Stimulated activated CD8-positive, alpha-beta memory T cell treated with anti-CD3 and anti-CD28 coated beads, Interleukin-4, amount 100 ng/mL, for 4 hours (primary cell): ENCODE results near the gene KCNS1.
"Not testable (repeated sequence)": the region's sequence is repeated elsewhere in the genome, so short reads cannot be mapped to it uniquely, and the experiment has no call there.

ENCODE experiments used
- DNase-seq, 2 donors: peaks; one replicate each; pipeline ENCODE4 v3.0.0-alpha.2; 2020; ENCODE audit warnings: low read depth in 2 of 2, low spot score in 1 of 2

Gene KCNS1, protein sequence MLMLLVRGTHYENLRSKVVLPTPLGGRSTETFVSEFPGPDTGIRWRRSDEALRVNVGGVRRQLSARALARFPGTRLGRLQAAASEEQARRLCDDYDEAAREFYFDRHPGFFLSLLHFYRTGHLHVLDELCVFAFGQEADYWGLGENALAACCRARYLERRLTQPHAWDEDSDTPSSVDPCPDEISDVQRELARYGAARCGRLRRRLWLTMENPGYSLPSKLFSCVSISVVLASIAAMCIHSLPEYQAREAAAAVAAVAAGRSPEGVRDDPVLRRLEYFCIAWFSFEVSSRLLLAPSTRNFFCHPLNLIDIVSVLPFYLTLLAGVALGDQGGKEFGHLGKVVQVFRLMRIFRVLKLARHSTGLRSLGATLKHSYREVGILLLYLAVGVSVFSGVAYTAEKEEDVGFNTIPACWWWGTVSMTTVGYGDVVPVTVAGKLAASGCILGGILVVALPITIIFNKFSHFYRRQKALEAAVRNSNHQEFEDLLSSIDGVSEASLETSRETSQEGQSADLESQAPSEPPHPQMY

DNA sequence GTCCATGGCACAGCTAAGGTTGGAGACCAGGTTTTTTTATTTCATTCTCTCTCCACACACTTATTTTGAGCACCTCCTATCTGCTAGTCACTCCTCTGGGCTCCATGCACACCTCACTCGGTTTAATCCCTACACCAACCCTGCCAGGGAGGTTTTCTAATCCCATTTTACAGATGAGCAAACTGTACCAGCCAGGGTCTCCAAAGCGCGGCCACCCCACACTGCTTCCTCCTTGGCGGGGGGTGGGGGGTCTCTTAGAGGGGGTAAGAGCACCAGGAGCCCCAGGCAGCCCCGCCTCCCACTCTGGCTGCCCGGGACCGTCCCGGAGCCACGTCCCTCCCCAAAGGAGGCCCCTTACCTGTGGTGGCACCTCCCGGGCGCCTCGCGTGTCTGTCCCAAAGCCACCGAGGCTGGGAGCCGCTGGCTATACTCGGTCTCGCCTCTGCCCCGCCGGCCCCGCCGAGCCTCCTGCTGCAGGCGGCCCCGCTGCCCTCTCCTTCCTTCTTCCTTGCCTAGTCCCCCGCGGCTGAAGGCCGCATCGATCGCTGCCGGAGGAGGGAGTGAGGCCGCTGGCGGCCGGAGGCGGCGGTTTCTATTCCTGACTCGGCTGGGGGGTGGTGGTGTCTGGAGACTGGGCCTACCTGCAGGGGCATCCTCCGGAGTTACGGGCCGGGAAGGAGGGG, at the start of gene KCNS1:
KCNS1 (minus strand) TSS at position 565 of the 683 bp plus-strand sequence. CDS start 1,891 bp downstream, outside the sequence.
- no peak for DNase-seq

DNA sequence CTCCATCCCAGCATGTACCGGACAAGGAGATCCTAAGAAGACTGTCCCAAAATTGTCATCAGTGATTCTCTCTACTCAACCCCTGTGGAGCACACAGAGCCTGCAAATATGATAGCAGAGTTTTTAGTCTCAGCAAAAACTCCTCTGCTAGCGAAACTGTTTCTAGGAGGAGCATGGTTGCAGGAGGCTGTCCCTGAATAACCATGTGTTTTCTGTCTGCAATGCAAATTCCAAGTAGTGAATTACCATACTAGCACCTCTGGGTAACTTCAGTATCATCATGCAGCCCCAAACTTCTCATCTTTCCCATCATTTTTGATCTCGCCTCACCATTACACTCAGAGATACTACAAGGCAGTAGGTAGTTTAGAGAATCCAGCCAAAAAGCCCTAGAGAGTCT, 48.1 kb upstream of the KCNS1 start:
- DNase-seq, result no peak

DNA sequence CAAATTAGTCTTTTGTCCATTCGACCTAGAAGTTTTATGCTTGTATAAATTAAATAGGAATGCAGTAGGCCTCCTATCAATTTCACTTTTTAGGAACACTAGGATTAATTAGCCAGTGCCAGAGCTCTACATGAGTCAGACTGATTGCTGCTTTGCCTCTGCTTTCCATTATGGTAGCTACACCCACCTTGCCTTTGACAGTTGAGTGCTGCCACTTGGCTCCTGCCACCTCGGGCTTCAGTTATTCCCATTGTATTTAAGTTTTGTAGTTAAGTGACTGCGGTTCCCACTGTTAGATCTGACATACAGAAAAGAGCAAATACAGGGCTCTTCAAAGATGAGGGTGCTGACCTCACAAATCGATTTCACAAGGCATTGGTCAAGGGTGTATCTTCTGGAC, 39.9 kb upstream of the KCNS1 start:
- no peak for DNase-seq

DNA sequence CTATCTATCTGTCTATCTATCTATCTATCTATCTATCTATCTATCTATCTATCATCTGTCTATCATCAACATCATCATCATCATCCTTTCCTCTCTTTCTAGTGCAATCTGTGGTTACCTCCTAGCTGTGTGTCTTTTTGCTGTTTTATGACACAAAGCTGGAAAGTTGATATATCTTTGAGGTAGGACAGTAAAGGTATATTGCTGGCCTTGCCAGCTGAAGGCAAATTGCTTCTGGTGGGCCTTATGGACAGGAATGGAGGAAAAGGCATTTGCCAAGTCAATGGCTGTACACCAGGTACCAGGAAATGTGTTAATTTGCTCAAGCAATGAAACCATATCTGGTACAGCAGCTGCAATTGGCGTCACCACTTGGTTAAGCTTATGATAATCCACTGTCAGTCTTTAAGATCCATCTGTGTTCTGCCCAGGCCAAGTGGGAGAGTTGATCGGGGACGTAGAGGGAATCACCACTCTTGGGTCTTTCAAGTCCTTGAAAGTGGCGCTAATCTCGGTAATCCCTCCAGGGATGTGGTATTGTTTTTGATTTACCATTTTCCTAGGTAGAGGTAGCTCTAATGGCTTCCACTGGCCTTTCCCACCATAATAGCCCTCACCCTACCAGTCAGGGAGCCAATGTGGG, 38.9 kb upstream of the KCNS1 start:
- not testable (repeated sequence) for DNase-seq

DNA sequence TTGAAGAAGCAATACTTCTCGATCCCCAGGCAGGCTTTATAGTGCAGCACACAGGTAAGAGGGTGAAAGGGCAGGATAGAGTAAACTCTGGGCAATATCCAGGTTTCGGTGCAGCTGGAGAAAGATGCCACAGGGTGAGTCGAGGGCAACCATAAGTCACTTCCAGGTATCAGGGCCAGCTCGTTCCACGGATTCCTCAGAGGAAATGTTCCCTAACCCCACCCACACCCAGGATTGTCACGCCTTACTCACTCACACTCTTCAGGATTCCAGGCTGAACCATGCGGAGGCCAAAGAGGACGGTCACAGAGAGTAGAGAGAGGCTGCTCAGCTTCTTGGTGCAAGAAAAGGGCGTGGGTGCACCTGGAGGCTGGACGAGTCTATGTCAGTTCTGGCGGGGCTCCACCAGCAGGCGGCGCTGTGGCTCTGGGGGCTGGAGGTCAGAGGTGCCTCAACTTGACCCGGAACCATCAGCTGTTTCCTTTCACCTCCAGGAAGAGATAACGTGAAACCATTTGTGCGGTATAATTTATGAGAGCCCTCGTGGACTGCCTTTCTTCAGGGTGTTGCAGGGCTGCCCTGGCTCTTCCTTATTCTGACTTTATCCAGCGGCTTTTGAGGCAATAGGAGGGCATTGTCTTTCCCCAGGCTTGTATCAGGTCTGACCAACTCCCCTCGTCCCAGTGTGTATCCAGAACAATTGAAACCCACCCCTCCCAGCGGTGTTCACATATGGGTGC, 37.8 kb upstream of the KCNS1 start:
- no peak for DNase-seq

DNA sequence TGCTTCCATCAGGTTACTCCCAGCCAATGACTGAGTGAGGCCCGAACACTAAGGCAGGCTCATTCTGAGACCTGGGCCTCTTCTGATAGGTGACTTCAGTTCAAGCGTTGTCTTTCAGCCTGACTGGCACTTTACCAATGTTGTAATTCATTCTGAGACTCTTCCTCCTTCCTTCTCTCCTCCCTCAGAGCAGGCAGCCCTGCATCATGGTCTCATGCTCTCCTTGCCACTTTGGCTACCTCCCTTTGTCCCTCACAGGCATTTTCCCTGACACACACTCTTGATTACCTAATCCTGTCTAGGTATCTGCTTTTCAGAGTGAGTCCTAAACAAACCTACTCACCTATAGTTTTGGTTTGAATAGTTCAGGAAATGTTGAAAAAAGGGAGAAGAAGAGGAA, 36.0 kb upstream of the KCNS1 start:
- DNase-seq, result no peak

DNA sequence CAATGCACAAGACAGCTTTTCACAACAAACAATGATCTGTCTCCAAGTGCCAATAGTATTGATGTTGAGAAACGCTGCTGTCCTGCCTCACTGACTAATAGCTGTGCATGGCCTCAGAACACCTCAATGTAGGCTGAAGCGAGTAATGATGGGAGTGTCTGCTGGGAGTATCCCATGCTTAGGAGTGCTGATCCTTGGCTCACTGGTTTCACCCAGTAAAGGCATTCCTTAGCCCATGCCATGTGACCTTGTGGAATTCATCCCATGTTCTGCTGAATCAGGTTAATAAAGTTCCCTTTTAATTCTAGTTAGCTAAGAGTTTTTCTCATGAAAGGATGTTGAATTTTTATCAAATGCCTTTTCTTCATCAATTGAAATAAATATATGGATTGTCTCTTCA, 27.2 kb upstream of the KCNS1 start:
- DNase-seq, result no peak

DNA sequence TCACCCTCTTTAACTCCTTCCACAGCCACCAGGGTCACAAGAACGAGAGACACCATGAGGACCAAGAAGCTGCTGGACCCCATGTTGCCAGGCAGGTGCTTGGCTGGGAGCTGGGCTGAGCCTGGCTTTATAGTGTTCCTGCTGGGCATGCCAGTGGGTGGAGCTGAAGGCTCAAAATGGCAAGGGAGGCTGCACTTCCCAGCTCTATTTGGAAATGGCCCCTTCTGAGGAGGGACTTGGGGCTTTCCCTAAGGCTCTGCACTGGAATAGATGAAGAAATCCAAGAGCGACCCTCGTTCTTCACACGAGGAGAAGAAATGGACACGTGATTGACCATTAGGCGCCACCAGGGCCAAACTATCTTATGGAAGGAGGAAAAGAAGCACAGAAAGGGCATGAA, 23.4 kb upstream of the KCNS1 start, which contains the start of gene WFDC12:
WFDC12 (minus strand) TSS at position 101 of the 400 bp plus-strand sequence; CDS start at position 83, 18 bp downstream.
- no peak for DNase-seq

DNA sequence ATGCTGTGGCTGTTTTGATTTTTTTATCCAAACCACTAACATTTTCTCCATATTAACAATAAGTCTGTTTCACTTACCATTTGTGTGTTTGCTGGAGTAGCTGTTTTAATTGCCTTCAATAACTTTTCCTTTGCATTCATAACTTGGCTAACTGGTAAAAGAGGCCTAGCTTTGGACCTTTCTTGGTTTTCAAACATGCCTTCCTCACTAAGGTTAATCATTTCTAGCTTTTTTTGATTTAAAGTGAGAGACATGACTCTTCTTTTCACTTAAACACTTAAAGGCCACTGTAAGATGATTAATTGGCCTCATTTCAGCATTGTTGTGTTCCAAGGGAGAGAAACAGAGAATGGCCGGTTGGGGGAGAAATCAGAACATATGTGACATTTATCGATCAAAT, 20.5 kb upstream of the KCNS1 start:
- DNase-seq, result no peak

DNA sequence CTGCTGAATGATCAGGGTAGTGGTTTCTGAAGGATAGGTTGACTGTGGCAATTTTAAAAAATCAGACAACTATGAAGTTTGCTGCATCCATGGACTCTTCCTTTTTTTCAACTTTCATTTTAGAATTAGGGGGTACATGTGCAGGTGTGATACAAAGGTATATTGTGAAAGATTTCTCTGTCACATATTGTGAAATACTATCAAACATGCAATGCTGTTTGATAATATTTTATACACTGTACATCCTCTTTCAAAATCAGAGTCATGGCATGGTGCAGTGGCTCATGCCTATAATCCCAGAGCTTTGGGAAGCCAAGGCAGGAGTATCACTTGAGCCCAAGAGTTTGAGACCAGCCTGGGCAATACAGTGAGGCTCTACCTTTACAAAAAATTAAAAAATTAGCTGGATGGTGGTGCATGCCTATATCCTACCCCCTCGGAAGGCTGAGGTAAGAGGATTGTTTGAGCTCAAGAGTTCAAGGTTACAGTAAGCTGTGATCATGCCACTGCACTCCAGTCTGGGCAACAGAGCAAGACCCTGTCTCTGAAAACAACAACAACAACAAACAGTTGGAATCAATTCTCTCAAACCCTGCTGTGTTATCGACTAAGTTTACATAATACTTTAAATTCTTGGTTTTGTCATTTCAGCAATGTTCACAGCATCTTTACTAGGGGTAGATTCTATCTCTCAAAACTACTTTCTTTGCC, 18.8 kb upstream of the KCNS1 start:
- DNase-seq, result no peak

DNA sequence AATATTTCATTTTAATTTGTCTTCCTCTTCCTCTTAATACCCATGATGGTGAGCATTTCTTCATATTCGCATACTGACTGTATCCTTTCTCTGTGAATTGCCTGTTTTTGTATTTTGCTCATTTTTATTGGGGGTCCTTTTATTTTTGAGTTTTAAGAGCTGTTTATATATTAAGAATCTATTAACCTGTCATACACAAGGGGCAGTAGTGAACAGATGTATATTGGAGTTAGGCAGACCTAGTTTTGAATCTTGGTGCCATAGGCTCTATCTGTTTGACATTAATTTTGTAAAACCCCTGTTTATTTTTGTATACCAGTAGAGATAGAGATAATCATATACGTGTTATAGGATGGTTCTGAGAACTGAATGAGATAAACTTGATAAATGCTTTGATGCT, 17.1 kb upstream of the KCNS1 start:
- no peak for DNase-seq

DNA sequence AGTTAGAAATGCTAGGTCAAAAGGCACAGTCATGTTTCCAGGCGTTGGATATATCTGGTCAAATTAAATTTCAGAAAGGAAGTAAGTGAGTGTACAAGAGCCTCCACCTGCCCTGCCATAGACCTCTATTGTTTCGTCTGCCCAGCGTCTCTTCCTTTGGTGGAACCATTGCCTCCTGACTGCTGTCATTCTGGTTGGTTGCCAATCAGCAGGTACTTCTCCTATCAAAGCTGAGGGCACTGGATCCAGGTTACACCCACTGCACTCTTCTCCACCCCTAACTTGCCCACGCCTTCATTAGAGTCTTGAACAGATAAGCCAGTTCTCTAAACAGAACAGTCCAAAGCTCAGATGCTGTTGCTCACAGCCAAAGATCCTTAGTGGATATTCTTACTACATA, 16.7 kb upstream of the KCNS1 start:
- no peak for DNase-seq

DNA sequence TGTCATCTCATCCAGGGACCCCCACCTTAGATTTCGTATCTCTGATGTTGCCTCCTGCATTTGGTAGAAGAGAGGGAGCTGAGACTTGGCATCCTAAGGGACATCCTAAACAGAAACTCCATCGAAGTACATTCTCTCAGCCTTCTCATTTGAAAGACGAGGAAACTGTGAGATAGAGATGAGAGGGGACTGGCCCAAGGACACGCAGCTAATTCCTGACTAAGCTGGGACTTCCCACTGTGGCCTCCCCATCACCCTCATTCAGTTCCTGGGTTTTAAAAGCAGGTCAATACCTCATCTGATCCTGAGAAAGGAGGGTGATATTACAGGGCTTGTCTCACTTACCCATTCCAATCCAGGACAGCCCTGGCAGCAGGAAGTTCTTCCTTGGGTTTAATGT, 14.9 kb upstream of the KCNS1 start:
- DNase-seq, result no peak

DNA sequence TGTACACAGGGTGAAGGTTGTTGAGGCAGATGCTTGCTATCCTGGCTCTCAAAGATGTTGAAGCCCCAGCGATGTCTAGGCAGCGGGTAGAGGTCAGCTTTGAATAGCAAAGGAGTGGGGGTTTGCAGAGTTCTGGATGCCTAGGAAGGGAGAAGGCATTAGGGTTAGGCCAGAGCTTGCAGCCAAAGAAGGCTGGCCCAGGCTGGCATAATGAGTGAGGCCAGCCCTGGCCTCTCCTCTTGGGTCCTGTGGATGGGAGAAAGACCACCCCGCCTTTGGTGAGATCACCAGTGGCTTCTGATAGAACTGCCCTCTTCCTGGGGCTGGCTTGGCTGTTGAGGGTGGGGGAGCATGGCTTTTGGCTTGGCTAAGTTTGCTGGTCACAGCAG, 14.5 kb upstream of the KCNS1 start:
- DNase-seq, result no peak

DNA sequence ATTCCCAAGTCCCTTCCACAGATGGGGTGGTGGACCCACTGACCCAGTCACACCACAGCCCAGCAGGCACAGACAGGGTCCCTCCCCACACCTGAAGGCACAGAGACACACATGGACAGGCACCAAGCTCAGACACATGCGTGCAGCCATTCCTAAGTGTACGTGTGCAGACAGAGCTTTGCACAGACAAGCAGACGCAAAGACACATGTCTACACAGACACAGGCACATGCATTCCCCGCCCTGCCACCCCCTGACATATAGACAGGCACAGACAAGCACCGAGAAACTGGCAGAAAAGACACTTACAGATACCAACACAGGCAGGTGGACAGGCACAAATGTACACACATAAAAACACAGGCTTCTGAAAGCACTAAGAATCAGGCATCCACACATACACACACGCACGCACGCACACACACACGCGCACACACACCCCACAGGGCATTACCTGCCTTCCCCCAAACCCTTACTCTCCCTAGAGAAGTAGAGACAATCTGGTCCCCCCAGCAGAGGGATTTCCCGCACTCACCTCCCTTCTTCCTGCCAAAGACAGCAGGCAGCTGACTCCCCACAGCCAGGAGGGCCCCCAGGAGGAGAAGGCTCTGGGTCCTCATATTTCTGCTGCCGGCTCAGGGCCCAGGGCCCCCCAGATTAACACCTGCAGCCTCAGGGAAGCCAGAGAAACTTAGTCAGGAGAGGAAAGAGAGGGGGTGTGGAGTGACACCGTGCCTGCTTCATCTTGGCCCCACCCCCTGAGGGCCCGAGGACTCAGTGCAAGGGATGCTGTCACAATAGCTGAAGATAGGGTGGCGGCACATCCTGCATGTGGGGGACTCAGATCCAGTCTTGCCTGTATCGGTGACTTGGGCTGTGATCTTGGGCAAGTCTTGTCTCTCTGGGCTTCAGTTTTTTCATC, 13.8 kb upstream of the KCNS1 start, which contains the start of gene WFDC5:
WFDC5 (minus strand) TSS at position 710 of the 921 bp plus-strand sequence; CDS start at position 619, 91 bp downstream.
- DNase-seq, result no peak

DNA sequence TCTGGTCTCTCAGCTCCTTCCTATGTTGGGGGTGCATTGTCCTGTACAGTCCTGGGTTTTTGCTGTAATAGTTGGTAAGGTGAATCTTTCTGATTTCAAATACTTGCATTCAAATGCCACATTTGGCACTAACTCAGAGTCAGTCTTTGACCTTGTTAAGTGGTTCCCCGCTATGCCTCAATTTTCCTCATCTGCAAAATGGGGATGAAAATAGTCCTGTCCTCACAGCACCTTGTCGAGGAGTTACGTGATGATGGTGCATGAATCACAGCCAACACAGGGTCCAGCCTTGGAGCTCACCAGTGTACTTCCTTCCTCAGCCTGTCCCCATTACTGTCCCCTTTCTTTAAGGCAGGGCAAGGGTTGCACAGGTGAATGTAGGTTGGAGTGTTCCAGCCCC, 12.9 kb upstream of the KCNS1 start:
- DNase-seq, result no peak

DNA sequence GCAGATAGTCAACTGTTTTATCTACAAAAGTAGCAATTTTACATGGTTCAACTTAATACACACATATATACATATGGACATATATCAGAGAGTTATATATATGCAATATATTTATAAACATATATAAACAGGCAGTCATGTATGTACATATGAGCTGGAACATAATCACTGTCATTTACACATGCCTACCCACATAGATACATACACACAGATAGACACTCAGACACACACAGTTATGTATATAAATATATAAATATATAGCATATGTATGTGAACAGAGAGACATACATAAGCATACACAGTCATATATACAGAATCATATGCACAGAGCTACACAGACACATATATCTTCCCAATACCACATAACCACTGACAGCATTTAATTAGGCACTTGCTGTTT, 11.8 kb upstream of the KCNS1 start:
- DNase-seq, result no peak

DNA sequence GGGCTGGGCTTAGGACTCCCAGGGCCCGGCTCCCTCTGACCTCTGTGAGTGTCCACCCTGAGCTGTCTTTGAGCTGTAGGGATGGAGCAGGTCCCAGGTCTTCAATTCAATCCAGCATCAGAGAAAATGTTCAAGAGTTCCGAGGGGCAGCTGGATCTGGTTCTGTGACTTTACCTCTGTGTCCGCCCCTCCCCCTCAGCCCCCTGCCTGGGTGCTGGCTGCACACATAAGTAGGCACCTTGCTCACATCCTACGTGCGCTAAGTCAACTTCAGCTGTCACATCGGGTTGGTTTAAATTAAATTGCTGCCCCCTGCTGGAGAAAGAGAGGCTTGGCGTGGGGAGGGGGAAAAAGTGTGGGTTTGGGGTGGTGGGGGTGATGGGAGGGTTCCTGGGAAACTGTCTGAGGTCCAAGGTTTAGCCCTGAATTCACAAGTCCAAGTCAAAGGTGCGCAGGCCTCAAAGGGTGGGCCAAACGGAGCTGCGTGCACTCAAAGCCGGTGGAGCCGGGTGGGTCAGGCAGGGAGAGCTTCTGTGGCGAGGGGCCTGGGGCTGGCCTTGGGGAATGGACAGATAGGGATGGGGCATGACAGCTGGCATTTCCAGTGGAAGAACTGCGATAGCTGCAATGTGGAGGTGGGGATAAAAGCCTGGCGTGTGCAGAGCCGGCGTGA, 11.0 kb upstream of the KCNS1 start:
- DNase-seq, result no peak

DNA sequence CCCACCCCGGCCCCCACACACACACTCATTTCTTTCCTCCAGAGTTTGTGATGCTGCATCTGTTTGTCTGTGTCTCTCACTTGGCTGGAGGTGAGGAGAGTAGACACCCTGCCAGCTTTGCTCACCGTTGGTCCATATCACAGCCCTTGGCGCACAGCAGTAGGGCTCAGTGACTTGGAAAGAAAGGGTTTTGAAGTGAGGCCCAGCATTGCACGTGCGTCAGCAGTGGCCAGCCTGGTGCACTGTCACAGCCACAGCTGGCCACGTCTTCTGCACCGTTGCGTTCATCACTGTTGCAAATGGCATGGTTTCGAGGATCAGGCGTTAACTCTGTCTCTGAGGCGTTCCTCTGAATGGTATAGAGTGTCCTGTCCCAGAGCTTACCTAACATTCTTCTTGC, 10.4 kb upstream of the KCNS1 start:
- no peak for DNase-seq
